ENCODE data around the gene ZYX.
"Not testable (repeated sequence)": the region's sequence is repeated elsewhere in the genome, so short reads cannot be mapped to it uniquely, and the experiment has no call there.

Gene ZYX

DNA sequence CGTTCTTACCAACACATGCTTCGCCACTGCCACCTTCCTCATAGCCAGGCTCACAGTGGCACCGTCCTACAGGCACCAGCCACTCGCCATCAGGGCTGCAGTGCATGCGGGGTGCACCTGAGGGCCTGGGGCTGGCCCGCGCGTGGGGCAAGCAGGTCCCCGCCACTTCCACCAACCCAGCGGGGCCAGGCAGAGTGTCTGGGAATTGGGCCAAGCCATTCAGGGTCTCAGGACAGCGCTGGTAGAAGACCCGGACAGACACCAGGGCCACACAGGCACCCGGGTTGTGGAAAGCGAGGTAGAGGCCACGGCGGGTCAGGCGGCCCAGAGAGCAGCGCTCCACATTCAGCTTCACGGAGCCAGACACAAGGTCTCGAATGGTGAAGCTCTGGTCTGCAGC is 18.5 kb downstream of the ZYX start:
- Histone ChIP-seq H3K27ac (ENCODE audit: low read depth, low read length) (no peak overlapping the region), H3K36me3 (ENCODE audit: control insufficient read depth, insufficient read depth, low read length) (peaks cover 86% of the 10 kb centered on the region), H3K9me3 (ENCODE audit: control insufficient read depth, insufficient read depth, low read depth, low read length) (no peaks in the 10 kb centered on the region), H3K4me3 (ENCODE audit: low read depth, low read length) (no peak overlapping the region), H3K4me1 (ENCODE audit: control insufficient read depth, insufficient read depth, low read length) (no peaks in the 10 kb centered on the region; the same call in 1 of the 2 replicates), H3K27me3 (ENCODE audit: control insufficient read depth, insufficient read depth, low read length) (no peaks in the 10 kb centered on the region), H3K9ac (ENCODE audit: low read length) (no peak overlapping the region)

GRCh38 chr7:143401265-143401664 is 20.1 kb downstream of the ZYX start:
- Histone ChIP-seq H3K27ac (ENCODE audit: low read depth, low read length) (no peak overlapping the region), H3K4me1 (ENCODE audit: control insufficient read depth, insufficient read depth, low read length) (peaks cover 14% of the 10 kb centered on the region), H3K9ac (ENCODE audit: low read length) (no peak overlapping the region), H3K4me3 (ENCODE audit: low read depth, low read length) (no peak overlapping the region), H3K27me3 (ENCODE audit: control insufficient read depth, insufficient read depth, low read length) (no peaks in the 10 kb centered on the region), H3K36me3 (ENCODE audit: control insufficient read depth, insufficient read depth, low read length) (peaks cover 78% of the 10 kb centered on the region), H3K9me3 (ENCODE audit: control insufficient read depth, insufficient read depth, low read depth, low read length) (no peaks in the 10 kb centered on the region)

GRCh38 chr7:143402233-143402632 is 21.1 kb downstream of the ZYX start:
- H3K36me3 ChIP-seq (ENCODE audit: control insufficient read depth, insufficient read depth, low read length), result peaks cover 72% of the 10 kb centered on the region
- not testable (repeated sequence) for H3K27ac ChIP-seq (ENCODE audit: low read depth, low read length); H3K9me3 ChIP-seq (ENCODE audit: control insufficient read depth, insufficient read depth, low read depth, low read length); H3K9ac ChIP-seq (ENCODE audit: low read length); H3K4me3 ChIP-seq (ENCODE audit: low read depth, low read length); H3K27me3 ChIP-seq (ENCODE audit: control insufficient read depth, insufficient read depth, low read length)
- peaks cover 24% of the 10 kb centered on the region for H3K4me1 ChIP-seq (ENCODE audit: control insufficient read depth, insufficient read depth, low read length)

DNA sequence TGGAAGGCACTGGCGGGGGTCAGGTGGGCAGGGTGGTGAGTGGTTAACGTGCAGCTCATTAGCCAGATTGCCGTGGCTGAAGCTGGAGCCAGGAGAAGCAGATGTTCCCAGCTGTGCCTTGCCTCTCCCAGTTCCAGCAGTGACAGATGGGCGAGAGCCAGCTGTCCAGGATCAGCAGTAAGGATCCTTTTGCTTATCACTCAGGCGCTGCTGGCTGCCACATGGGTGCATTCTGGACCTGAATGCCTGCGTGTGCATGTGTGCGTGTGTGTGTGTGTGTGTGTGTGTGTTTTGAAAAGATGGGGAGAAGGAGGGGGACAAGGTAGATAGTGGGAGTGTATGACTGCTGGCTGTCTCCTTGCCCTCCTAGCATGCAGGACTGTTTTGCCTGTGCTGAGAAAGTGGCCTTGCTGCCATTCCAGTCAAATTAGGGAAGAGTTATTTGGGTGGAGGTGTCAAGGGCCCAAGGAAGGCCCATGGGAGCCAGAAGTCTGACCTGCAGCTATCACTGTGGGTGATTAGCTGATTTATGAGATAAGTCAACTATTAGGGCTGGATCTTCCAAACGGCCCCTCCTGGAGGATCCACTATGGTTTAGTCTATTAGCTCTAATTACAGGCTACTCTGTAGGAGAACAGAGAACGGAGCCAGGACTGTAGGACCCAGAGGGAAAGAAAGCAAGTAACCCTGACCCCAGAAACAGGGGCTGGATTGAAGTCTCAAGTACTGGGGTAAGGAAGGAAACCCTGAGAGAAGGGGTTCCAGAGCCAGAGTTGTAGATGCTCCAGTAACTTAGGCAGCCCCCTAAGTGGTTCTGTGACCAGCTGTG is 24.2 kb downstream of the ZYX start:
- H3K9me3 ChIP-seq (ENCODE audit: control insufficient read depth, insufficient read depth, low read depth, low read length), result no peaks in the 10 kb centered on the region
- peaks cover 40% of the 10 kb centered on the region for H3K36me3 ChIP-seq (ENCODE audit: control insufficient read depth, insufficient read depth, low read length)
- peak overlapping the region; percentile 15; the same call in 1 of the 2 replicates for H3K27ac ChIP-seq (ENCODE audit: low read depth, low read length)
- peaks cover 44% of the 10 kb centered on the region for H3K4me1 ChIP-seq (ENCODE audit: control insufficient read depth, insufficient read depth, low read length)
- peak overlapping the region; percentile 34 for H3K4me3 ChIP-seq (ENCODE audit: low read depth, low read length)
- H3K27me3 ChIP-seq (ENCODE audit: control insufficient read depth, insufficient read depth, low read length), result no peaks in the 10 kb centered on the region
- H3K9ac ChIP-seq (ENCODE audit: low read length), result peak overlapping the region; percentile 14

GRCh38 chr7:143406002-143406357 is 24.8 kb downstream of the ZYX start:
- Histone ChIP-seq H3K9me3 (ENCODE audit: control insufficient read depth, insufficient read depth, low read depth, low read length) (no peaks in the 10 kb centered on the region), H3K36me3 (ENCODE audit: control insufficient read depth, insufficient read depth, low read length) (peaks cover 34% of the 10 kb centered on the region), H3K4me3 (ENCODE audit: low read depth, low read length) (peak overlapping the region; percentile 34), H3K9ac (ENCODE audit: low read length) (peak overlapping the region; percentile 14), H3K4me1 (ENCODE audit: control insufficient read depth, insufficient read depth, low read length) (peaks cover 48% of the 10 kb centered on the region), H3K27me3 (ENCODE audit: control insufficient read depth, insufficient read depth, low read length) (no peaks in the 10 kb centered on the region), H3K27ac (ENCODE audit: low read depth, low read length) (peak overlapping the region; percentile 15; the same call in 1 of the 2 replicates)

DNA sequence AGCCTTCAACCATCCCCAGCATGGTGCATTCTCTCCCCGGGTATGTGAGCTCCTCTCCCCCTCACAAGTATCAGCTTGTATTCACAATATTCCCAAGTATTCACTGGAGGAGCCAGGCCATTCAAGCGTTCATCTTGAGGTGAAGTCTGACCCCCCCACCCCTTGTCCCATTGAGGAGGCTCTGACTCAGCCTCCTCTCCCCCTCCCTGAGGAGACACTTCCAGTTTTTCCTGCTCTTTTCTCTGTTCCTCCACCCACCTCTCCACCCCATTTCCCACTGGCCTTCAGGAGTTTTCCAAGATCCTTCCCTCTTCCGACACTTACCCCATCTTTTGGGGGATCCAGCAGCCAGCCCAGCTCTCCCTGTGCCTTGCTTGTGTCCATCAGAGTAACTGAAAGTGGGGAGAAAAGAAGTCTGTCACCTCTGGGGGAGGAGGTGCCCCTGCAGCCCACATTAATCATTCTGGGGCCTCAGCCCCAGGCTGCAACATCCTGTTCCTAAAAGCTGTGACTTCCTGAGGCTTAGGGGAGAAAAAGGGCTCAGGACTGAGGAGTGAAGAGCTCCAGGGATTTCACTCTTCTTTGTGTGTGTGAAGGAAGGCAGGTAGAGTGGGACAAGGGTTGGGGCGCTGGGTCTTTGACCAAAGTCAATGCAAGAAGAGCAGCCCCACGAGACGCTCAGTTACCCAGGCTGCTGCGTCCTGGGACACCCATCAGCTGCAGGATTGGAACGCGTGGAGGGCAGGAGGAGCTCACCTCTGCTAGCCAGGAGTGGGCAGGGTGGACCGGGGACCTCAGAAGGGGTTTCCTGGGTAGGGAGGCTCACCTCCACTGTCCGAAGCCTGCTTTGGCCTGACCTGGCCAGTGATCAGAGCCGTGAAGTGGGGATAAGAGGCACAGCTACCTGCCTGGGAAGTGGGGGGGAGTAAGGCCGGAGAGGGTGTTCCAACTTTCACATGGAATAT is 26.4 kb downstream of the ZYX start:
- H3K27me3 ChIP-seq (ENCODE audit: control insufficient read depth, insufficient read depth, low read length), result no peaks in the 10 kb centered on the region
- peaks cover 63% of the 10 kb centered on the region for H3K4me1 ChIP-seq (ENCODE audit: control insufficient read depth, insufficient read depth, low read length)
- peak overlapping the region; percentile 72; the same call in 1 of the 2 replicates for H3K27ac ChIP-seq (ENCODE audit: low read depth, low read length)
- H3K9me3 ChIP-seq (ENCODE audit: control insufficient read depth, insufficient read depth, low read depth, low read length), result no peaks in the 10 kb centered on the region
- peaks cover 23% of the 10 kb centered on the region for H3K36me3 ChIP-seq (ENCODE audit: control insufficient read depth, insufficient read depth, low read length)
- peak overlapping the region; percentile 84 for H3K4me3 ChIP-seq (ENCODE audit: low read depth, low read length)
- H3K9ac ChIP-seq (ENCODE audit: low read length), result peak overlapping the region; percentile 86

GRCh38 chr7:143408252-143408685 is 27.1 kb downstream of the ZYX start:
- H3K27me3 ChIP-seq (ENCODE audit: control insufficient read depth, insufficient read depth, low read length), result no peaks in the 10 kb centered on the region
- H3K4me3 ChIP-seq (ENCODE audit: low read depth, low read length), result peak overlapping the region; percentile 84
- peak overlapping the region; percentile 72; the same call in 1 of the 2 replicates for H3K27ac ChIP-seq (ENCODE audit: low read depth, low read length)
- peak overlapping the region; percentile 86 for H3K9ac ChIP-seq (ENCODE audit: low read length)
- H3K36me3 ChIP-seq (ENCODE audit: control insufficient read depth, insufficient read depth, low read length), result peaks cover 20% of the 10 kb centered on the region
- peaks cover 70% of the 10 kb centered on the region for H3K4me1 ChIP-seq (ENCODE audit: control insufficient read depth, insufficient read depth, low read length)
- no peaks in the 10 kb centered on the region for H3K9me3 ChIP-seq (ENCODE audit: control insufficient read depth, insufficient read depth, low read depth, low read length)

DNA sequence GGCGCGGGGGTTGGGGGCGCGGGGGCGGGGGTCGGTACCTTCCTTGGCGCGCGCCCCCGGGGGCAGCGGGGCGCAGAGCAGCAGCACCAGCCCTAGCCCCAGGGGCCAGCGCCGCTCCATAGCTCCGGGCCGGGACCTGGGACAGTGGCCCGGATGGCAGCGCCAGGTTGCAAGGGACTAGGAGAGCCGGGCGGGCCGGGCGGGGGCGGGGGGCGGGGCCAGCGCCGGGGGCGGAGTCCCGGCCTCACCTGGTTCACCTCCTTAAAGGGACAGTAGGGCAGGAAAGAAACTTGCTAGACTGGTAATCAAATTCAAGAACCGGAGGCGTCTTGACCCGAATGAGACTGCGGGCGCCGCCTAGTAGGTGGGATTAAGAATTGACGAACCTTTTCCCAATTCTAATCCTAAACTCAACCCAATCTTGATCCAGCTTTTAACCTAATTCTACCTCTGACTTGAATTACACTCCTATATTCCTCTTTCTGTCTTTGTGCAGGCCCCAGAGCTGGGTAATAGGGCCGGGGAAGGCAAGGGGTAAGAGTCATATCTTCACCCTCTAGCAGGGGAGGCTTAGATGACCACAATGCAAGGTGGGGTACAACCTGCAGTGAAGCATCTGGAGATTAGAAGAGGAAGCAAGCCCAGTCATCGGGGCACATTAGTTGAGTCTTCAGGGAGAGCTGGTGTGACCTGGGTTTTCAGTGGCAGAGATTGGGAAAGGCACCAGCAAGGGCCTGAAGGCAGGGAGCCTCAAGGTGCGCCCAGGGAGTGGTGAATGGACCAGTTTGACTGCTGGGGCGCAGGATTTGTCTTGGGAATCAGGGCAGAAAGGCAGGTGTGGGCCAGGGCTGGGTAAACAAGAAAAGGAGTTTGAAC is 27.8 kb downstream of the ZYX start, which contains the start of gene EPHA1:
EPHA1 (minus strand) TSS at position 171 of the 876 bp plus-strand sequence; CDS start at position 120, 51 bp downstream.
- peak within 1 kb of the TSS; percentile 86 for H3K9ac ChIP-seq (ENCODE audit: low read length)
- peaks cover 15% of the 10 kb centered on the region for H3K36me3 ChIP-seq (ENCODE audit: control insufficient read depth, insufficient read depth, low read length)

GRCh38 chr7:143410521-143411004 is 29.4 kb downstream of the ZYX start:
- no peaks in the 10 kb centered on the region for H3K27me3 ChIP-seq (ENCODE audit: control insufficient read depth, insufficient read depth, low read length)
- H3K9me3 ChIP-seq (ENCODE audit: control insufficient read depth, insufficient read depth, low read depth, low read length), result no peaks in the 10 kb centered on the region
- H3K4me3 ChIP-seq (ENCODE audit: low read depth, low read length), result peak overlapping the region; percentile 10; the same call in 1 of the 2 replicates
- peaks cover 71% of the 10 kb centered on the region for H3K4me1 ChIP-seq (ENCODE audit: control insufficient read depth, insufficient read depth, low read length)
- H3K9ac ChIP-seq (ENCODE audit: low read length), result peak overlapping the region; percentile 41
- H3K36me3 ChIP-seq (ENCODE audit: control insufficient read depth, insufficient read depth, low read length), result peaks cover 4% of the 10 kb centered on the region; the same call in 1 of the 2 replicates
- peak overlapping the region; percentile 41; the same call in 1 of the 2 replicates for H3K27ac ChIP-seq (ENCODE audit: low read depth, low read length)

More for the DNA sequence above, 27.8 kb downstream of the ZYX start, which contains the start of gene EPHA1:
- peak within 1 kb of the TSS; percentile 84 for H3K4me3 ChIP-seq (ENCODE audit: low read depth, low read length)
- H3K4me1 ChIP-seq (ENCODE audit: control insufficient read depth, insufficient read depth, low read length), result peaks cover 75% of the 10 kb centered on the region
- peak within 1 kb of the TSS; percentile 72; the same call in 1 of the 2 replicates for H3K27ac ChIP-seq (ENCODE audit: low read depth, low read length)
- no peaks in the 10 kb centered on the region for H3K9me3 ChIP-seq (ENCODE audit: control insufficient read depth, insufficient read depth, low read depth, low read length)
- no peaks in the 10 kb centered on the region for H3K27me3 ChIP-seq (ENCODE audit: control insufficient read depth, insufficient read depth, low read length)

Measured in HUES6 (cell line).